ENCODE data around the gene A1BG.
"Not testable (repeated sequence)": the region's sequence is repeated elsewhere in the genome, so short reads cannot be mapped to it uniquely, and the experiment has no call there.

The A1BG gene

DNA sequence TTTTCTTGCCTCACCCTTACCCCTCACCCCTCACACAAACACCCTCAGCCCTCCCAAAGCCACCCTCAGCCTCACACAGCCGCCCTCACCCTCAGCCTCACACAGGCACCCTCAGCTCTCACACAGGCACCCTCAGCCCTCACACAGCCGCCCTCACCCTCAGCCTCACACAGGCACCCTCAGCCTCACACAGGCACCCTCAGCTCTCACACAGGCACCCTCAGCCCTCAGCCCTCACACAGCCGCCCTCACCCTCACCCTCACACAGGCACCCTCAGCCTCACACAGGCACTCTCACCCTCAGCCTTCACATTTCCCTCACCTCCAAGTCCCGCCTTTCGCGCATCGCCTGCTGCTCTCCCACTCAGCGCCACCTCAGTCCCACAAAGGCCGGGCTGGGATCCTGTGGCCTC lies 26.8 kb downstream of the A1BG start:
- TF ChIP-seq POLR2A (IDR thresholded peaks at IDR 0.05; ENCODE audit: low read depth, low read length) (no peak), TAF1 (IDR thresholded peaks at IDR 0.05; ENCODE audit: low read depth, low read length) (no peak), POLR2AphosphoS5 (IDR thresholded peaks at IDR 0.05; ENCODE audit: low read depth, low read length) (no peak), PAX5 (IDR thresholded peaks at IDR 0.05; ENCODE audit: insufficient read depth, low read length, severe bottlenecking) (no peak), POU2F2 (IDR thresholded peaks at IDR 0.05; ENCODE audit: low read depth, low read length) (no peak), SPI1 (IDR thresholded peaks at IDR 0.05; ENCODE audit: low read depth, low read length) (no peak)
- no peak for DNase-seq (ENCODE audit: insufficient read length, low spot score)
- FAIRE-seq: no peak

DNA sequence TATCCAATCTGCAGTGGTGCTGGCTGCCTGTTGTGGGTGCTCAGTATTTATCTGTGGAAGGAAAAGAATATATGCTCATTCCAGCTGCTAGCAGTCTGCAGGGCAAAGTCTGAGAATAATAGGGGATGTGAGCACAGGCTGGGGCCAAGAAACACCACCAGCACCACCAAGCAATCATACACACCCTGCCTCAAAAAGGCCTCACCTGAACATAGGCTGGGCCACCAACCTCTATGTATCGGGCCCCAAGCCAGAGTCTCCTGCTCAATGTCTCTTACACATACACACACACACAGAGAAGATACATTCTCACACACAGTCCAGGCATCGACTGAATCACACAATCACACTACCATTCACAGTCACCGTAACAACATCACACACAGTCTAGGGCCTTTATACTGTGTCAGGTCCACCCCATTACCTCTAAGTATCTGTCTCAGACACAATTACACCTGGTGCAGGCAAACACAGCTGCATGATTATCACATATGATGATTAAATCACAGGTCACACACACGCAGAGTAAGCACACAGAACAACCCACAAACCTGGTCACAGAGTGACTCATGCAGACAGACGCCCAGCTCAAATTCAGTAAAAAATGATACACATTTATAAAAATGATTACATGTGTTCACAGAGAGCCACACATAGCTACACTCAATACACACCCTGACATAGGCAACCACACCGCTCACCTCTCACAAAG lies 27.8 kb downstream of the A1BG start:
- no peak for FAIRE-seq

GRCh38 chr19:58319241-58319640 lies 34.1 kb downstream of the A1BG start:
- DNase-seq (ENCODE audit: insufficient read length, low spot score) (no peak), FAIRE-seq (no peak)
- TF ChIP-seq POLR2AphosphoS5 (IDR thresholded peaks at IDR 0.05; ENCODE audit: low read depth, low read length) (no peak), PAX5 (IDR thresholded peaks at IDR 0.05; ENCODE audit: insufficient read depth, low read length, severe bottlenecking) (no peak), POLR2A (IDR thresholded peaks at IDR 0.05; ENCODE audit: low read depth, low read length) (no peak), POU2F2 (IDR thresholded peaks at IDR 0.05; ENCODE audit: low read depth, low read length) (no peak), SPI1 (IDR thresholded peaks at IDR 0.05; ENCODE audit: low read depth, low read length) (no peak), TAF1 (IDR thresholded peaks at IDR 0.05; ENCODE audit: low read depth, low read length) (no peak)

More for the DNA sequence above, 27.8 kb downstream of the A1BG start:
- TF ChIP-seq POLR2A (IDR thresholded peaks at IDR 0.05; ENCODE audit: low read depth, low read length) (no peak), SPI1 (IDR thresholded peaks at IDR 0.05; ENCODE audit: low read depth, low read length) (no peak), POU2F2 (IDR thresholded peaks at IDR 0.05; ENCODE audit: low read depth, low read length) (no peak), PAX5 (IDR thresholded peaks at IDR 0.05; ENCODE audit: insufficient read depth, low read length, severe bottlenecking) (no peak), TAF1 (IDR thresholded peaks at IDR 0.05; ENCODE audit: low read depth, low read length) (no peak), POLR2AphosphoS5 (IDR thresholded peaks at IDR 0.05; ENCODE audit: low read depth, low read length) (no peak)
- DNase-seq (ENCODE audit: insufficient read length, low spot score): no peak

GRCh38 chr19:58318297-58318696 lies 35.0 kb downstream of the A1BG start:
- no peak for DNase-seq (ENCODE audit: insufficient read length, low spot score)
- TF ChIP-seq TAF1 (IDR thresholded peaks at IDR 0.05; ENCODE audit: low read depth, low read length) (no peak), POLR2A (IDR thresholded peaks at IDR 0.05; ENCODE audit: low read depth, low read length) (no peak), POU2F2 (IDR thresholded peaks at IDR 0.05; ENCODE audit: low read depth, low read length) (no peak), PAX5 (IDR thresholded peaks at IDR 0.05; ENCODE audit: insufficient read depth, low read length, severe bottlenecking) (no peak), POLR2AphosphoS5 (IDR thresholded peaks at IDR 0.05; ENCODE audit: low read depth, low read length) (no peak), SPI1 (IDR thresholded peaks at IDR 0.05; ENCODE audit: low read depth, low read length) (no peak)
- no peak for FAIRE-seq

GRCh38 chr19:58317476-58318072 lies 35.7 kb downstream of the A1BG start:
- DNase-seq (ENCODE audit: insufficient read length, low spot score): no peak
- no peak for FAIRE-seq
- TF ChIP-seq SPI1 (IDR thresholded peaks at IDR 0.05; ENCODE audit: low read depth, low read length) (no peak), PAX5 (IDR thresholded peaks at IDR 0.05; ENCODE audit: insufficient read depth, low read length, severe bottlenecking) (no peak), TAF1 (IDR thresholded peaks at IDR 0.05; ENCODE audit: low read depth, low read length) (no peak), POLR2AphosphoS5 (IDR thresholded peaks at IDR 0.05; ENCODE audit: low read depth, low read length) (no peak), POU2F2 (IDR thresholded peaks at IDR 0.05; ENCODE audit: low read depth, low read length) (no peak), POLR2A (IDR thresholded peaks at IDR 0.05; ENCODE audit: low read depth, low read length) (no peak)

- FAIRE-seq (no peak), DNase-seq (ENCODE audit: insufficient read length, low spot score) (no peak)
Observed at GRCh38 chr19:58315580-58315979, 37.7 kb downstream of the A1BG start.

DNA sequence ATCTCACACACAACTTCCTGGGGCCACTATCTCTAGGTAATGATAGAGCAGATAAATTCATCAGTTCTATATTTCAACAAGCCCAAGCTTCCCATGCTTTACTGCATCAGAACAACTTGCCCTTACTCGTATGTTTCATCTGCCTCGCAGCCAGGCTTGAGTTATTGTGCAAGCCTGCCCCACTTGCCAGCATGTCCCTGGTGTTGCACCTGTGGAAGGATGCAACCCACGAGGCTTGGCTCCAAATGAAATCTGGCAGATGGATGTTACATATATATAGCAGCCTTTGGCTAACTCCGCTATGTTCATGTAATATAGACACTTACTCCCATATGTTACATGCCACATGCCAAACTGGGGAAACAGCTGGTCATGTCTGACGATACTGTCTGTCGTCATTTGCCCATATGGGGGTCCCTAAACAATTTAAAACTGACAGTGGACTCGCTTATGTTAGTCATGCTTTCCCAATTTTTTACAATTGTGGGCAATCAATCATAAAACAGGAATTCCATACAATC lies 41.9 kb downstream of the A1BG start:
- FAIRE-seq: no peak
- TF ChIP-seq POLR2AphosphoS5 (IDR thresholded peaks at IDR 0.05; ENCODE audit: low read depth, low read length) (no peak), PAX5 (IDR thresholded peaks at IDR 0.05; ENCODE audit: insufficient read depth, low read length, severe bottlenecking) (no peak), SPI1 (IDR thresholded peaks at IDR 0.05; ENCODE audit: low read depth, low read length) (no peak), TAF1 (IDR thresholded peaks at IDR 0.05; ENCODE audit: low read depth, low read length) (no peak), POLR2A (IDR thresholded peaks at IDR 0.05; ENCODE audit: low read depth, low read length) (no peak), POU2F2 (IDR thresholded peaks at IDR 0.05; ENCODE audit: low read depth, low read length) (no peak)
- DNase-seq (ENCODE audit: insufficient read length, low spot score): no peak

More at GRCh38 chr19:58315580-58315979, 37.7 kb downstream of the A1BG start:
- no peak for TF ChIP-seq POU2F2 (IDR thresholded peaks at IDR 0.05; ENCODE audit: low read depth, low read length)
- TF ChIP-seq POLR2A (IDR thresholded peaks at IDR 0.05; ENCODE audit: low read depth, low read length): no peak
- TF ChIP-seq PAX5 (IDR thresholded peaks at IDR 0.05; ENCODE audit: insufficient read depth, low read length, severe bottlenecking): no peak
- no peak for TF ChIP-seq POLR2AphosphoS5 (IDR thresholded peaks at IDR 0.05; ENCODE audit: low read depth, low read length)
- no peak for TF ChIP-seq TAF1 (IDR thresholded peaks at IDR 0.05; ENCODE audit: low read depth, low read length)
- no peak for TF ChIP-seq SPI1 (IDR thresholded peaks at IDR 0.05; ENCODE audit: low read depth, low read length)

GRCh38 chr19:58310685-58311084 lies 42.6 kb downstream of the A1BG start:
- FAIRE-seq; DNase-seq (ENCODE audit: insufficient read length, low spot score): not testable (repeated sequence)

GRCh38 chr19:58307736-58308135 lies 45.6 kb downstream of the A1BG start:
- no peak for FAIRE-seq
- TF ChIP-seq POLR2A (IDR thresholded peaks at IDR 0.05; ENCODE audit: low read depth, low read length) (no peak), TAF1 (IDR thresholded peaks at IDR 0.05; ENCODE audit: low read depth, low read length) (no peak), POLR2AphosphoS5 (IDR thresholded peaks at IDR 0.05; ENCODE audit: low read depth, low read length) (no peak), POU2F2 (IDR thresholded peaks at IDR 0.05; ENCODE audit: low read depth, low read length) (no peak)
- DNase-seq (ENCODE audit: insufficient read length, low spot score): no peak
